Progenitor cell of endocrine pancreas (in vitro differentiated cells): ENCODE results near the gene ARL3. TPM values are rescaled to one million over a fixed set of nuclear protein-coding genes. Genes with fewer than 3 reads are reported as not detected.
A peak's percentile ranks its signal among the peaks of the same experiment; 100 is the strongest.
"Not testable (repeated sequence)": the region's sequence is repeated elsewhere in the genome, so short reads cannot be mapped to it uniquely, and the experiment has no call there.

Experiments
- DNase-seq: peaks from one replicate; pipeline ENCODE4 v3.0.0; 2021; ENCODE audit warnings: low spot score; ENCODE audit not compliant: unreplicated experiment
- H3K27ac Mint-ChIP-seq: 2 replicates; pipeline ENCODE4 v1.8.0; 2021; ENCODE audit warnings: mild to moderate bottlenecking, moderate library complexity, mixed read lengths
- H3K27me3 Mint-ChIP-seq: 2 replicates; pipeline ENCODE4 v1.8.0; 2021; ENCODE audit warnings: mixed read lengths
- H3K36me3 Mint-ChIP-seq: 2 replicates; pipeline ENCODE4 v1.8.0; 2022; ENCODE audit warnings: mixed read lengths; ENCODE audit not compliant: insufficient read depth
- H3K4me1 Mint-ChIP-seq: 2 replicates; pipeline ENCODE4 v1.8.0; 2021; ENCODE audit warnings: low read depth, mixed read lengths
- H3K4me3 Mint-ChIP-seq: 2 replicates; pipeline ENCODE4 v1.8.0; 2021; ENCODE audit warnings: low read depth, mild to moderate bottlenecking, moderate library complexity, mixed read lengths
- H3K9me3 Mint-ChIP-seq: 2 replicates; pipeline ENCODE4 v1.8.0; 2021; ENCODE audit warnings: low read depth, mixed read lengths
- total RNA-seq: library from RNA; stranded (reverse); gene quantifications from 2 replicates; pipeline ENCODE4 v1.2.1, GENCODE V29; 2021
- TF ChIP-seq, protein P1 (sequence below): fragments of 200-600 bp; sonication (generic); IDR thresholded peaks from one replicate; pipeline ENCODE4 v1.5.0; 2021; ENCODE audit warnings: antibody characterized with exemption, mild to moderate bottlenecking; ENCODE audit not compliant: unreplicated experiment

Gene ARL3
- total RNA-seq, 1 donor from 2014 or later: 25.0 TPM

DNA sequence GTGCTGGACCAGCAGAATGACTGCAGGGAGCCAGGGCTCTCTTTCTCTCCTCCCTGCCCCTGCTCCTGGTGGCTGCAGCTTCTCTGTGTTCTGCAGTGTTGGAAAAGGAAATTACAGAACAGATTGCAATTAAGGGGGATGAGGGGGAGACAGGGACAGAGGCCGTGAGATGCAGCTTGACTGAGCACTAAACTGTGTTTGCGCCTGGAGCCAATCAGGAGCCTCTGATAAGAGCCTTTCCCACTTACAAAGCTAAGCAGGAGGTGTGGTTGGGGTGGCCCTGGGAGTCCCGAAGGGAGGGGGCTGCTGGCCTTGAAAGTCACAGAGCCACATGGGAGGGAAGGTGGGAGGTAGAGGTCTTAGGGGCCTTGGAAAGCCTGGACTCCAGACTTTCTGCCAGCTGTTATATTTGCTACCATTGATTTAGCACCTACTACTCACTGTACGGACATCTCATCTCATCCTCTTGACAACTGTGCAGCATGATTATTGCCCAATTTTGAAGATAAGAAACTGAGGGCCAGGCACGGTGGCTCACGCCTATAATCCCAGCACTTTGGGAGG is 43.2 kb downstream of the ARL3 start:
- no peak for DNase-seq
- no peaks in the 10 kb centered on the region for H3K9me3 Mint-ChIP-seq
- H3K4me1 Mint-ChIP-seq: peaks cover 27% of the 10 kb centered on the region
- TF ChIP-seq, protein P1, sequence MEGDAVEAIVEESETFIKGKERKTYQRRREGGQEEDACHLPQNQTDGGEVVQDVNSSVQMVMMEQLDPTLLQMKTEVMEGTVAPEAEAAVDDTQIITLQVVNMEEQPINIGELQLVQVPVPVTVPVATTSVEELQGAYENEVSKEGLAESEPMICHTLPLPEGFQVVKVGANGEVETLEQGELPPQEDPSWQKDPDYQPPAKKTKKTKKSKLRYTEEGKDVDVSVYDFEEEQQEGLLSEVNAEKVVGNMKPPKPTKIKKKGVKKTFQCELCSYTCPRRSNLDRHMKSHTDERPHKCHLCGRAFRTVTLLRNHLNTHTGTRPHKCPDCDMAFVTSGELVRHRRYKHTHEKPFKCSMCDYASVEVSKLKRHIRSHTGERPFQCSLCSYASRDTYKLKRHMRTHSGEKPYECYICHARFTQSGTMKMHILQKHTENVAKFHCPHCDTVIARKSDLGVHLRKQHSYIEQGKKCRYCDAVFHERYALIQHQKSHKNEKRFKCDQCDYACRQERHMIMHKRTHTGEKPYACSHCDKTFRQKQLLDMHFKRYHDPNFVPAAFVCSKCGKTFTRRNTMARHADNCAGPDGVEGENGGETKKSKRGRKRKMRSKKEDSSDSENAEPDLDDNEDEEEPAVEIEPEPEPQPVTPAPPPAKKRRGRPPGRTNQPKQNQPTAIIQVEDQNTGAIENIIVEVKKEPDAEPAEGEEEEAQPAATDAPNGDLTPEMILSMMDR: no peak
- H3K4me3 Mint-ChIP-seq: no peak overlapping the region
- H3K27me3 Mint-ChIP-seq: peaks cover 3% of the 10 kb centered on the region
- no peak overlapping the region for H3K27ac Mint-ChIP-seq
- H3K36me3 Mint-ChIP-seq: no peaks in the 10 kb centered on the region

DNA sequence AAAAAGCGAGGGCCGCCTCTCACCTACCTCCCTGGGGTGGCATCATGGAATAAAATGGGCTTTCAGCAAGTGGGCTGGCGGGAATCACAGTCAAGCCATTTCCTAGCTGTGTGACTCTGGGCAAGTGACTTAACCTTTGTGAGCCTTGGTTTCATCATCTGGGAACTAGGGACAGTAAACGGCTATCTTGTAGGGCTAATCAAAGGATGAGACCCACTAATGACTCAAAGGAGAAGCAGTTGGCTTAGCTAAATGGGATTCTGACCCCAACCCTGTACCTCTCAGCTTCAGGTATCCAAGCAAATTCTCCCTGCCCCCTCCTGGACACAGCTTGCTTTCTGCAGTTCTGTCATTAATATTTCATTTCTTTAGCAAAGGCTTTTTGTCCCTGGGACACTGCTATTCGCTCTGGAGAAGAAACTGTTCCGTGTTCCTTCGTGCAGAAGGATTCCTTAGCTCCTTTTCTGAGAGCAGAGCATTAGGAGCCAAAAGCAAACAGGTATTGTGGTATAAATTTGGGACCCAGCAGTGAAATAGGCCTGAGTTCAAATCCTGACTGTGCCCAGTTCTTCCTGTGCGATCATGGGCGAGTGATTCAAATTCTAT is 44.0 kb downstream of the ARL3 start:
- Mint-ChIP-seq H3K36me3 (no peaks in the 10 kb centered on the region), H3K27me3 (peaks cover 3% of the 10 kb centered on the region), H3K27ac (no peak overlapping the region), H3K4me1 (peaks cover 20% of the 10 kb centered on the region), H3K4me3 (no peak overlapping the region), H3K9me3 (no peaks in the 10 kb centered on the region)
- no peak for DNase-seq
- TF ChIP-seq, protein P1: no peak

DNA sequence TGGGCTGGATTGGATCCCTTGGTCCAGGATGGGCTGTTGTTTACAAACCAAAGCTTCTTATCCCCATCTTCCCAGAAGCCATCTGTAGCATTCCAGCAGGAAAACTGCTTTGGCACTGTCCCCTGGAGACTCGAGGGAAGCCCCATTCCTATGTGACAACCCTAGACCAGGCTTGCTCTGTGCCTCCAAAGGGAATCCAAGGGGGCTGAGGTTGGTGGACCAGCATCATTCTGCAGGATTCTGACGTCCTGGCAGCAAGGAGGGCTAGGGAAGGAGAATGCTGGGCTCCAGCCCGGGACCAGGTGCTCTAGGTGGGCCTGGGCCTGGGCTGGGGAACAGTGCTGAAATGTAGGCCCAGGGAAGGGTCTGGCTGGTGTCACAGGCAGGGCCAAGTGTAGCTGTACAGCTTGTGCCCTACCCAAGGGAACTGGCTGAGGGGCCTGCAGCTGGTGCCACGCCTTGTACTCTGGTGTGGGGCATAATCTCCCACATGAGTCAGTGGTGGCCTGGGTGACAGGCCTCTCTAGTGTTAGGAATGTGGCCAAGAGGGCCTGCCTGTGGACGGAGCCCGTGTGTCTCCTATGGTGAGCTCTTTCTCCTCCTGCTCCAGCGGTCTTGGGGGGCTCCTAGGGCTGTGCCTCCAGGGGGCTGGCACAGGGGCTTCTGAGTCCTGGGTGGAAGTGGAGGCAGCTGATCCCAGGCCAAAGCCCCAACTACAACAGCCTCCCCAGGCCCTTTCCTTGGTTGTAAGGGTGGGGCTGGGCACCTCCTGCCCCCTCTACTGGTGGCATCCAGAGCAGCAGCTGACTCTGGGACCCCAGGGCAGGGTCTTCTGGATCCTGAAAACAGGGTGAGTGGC is 44.8 kb downstream of the ARL3 start:
- H3K27me3 Mint-ChIP-seq: peaks cover 3% of the 10 kb centered on the region
- peaks cover 13% of the 10 kb centered on the region for H3K4me1 Mint-ChIP-seq
- H3K4me3 Mint-ChIP-seq: no peak overlapping the region
- no peaks in the 10 kb centered on the region for H3K9me3 Mint-ChIP-seq
- no peak overlapping the region for H3K27ac Mint-ChIP-seq
- DNase-seq: no peak
- H3K36me3 Mint-ChIP-seq: no peaks in the 10 kb centered on the region
- TF ChIP-seq, protein P1: peak; percentile 38

DNA sequence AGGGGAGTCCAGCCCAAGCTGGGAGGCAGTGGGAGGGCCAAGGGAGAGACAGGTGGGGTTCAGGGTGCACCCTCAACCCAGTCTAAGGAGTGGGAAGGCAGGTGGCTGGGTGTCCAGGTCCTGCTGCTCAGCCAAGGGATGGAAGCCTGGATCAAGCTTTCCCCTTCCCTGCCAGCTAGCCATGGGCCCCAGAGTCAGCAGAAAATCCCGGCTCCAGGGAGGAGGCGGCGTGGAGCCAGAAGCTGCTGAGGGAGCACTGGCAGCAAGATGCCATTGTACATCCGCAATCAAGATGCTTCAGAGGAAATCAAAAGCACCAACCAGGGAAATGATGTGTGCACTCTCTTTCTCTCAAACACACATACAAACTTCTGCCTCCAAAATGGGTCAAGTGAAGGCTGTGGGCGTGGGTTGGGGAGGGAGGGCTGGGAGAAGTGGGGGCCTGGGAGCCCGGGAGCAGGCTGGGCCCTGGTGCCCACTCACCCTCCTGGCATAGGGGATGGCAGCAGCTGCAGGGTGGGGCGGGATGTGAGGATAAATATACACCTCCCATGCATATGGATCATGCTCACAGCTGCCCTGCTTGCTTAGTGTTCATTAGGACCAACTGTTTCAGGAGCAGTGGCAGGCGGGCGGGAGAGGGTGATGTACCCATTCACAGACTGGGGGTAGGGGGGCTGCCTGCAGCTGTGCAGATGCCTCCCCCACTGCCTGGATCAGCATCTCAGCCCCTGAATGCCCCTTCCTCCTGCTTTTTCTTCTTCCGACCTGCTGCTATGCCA is 45.7 kb downstream of the ARL3 start:
- H3K9me3 Mint-ChIP-seq: no peaks in the 10 kb centered on the region
- peaks cover 6% of the 10 kb centered on the region for H3K4me1 Mint-ChIP-seq
- no peak overlapping the region for H3K27ac Mint-ChIP-seq
- H3K36me3 Mint-ChIP-seq: no peaks in the 10 kb centered on the region
- H3K27me3 Mint-ChIP-seq: peaks cover 3% of the 10 kb centered on the region
- H3K4me3 Mint-ChIP-seq: no peak overlapping the region
- DNase-seq: no peak
- TF ChIP-seq, protein P1: no peak

DNA sequence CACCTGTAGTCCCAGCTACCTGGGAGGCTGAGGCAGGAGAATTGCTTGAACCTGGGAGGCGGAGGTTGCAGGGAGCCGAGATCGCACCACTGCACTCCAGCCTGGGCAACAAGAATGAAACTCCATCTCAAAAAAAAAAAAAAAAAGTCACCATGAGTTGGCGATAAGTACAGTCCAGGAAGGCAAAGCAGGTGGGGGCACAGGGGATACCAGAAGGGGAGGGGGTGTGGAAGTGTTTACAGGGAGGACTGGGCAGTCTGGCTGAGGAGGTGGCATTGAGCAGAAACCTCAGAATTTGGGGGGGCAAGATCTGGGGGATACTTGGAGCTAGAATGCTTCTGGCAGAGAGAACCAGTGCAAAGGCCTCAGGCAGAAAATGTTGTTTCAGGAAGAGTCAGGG is 46.8 kb downstream of the ARL3 start:
- H3K4me1 Mint-ChIP-seq, H3K36me3 Mint-ChIP-seq, H3K9me3 Mint-ChIP-seq, DNase-seq, H3K4me3 Mint-ChIP-seq, H3K27me3 Mint-ChIP-seq: not testable (repeated sequence)
- H3K27ac Mint-ChIP-seq: peak overlapping the region; percentile 87
